GM23338 (cell line): ENCODE results near the gene OSTC. TPM values are rescaled to one million over a fixed set of nuclear protein-coding genes. Genes with fewer than 3 reads are reported as not detected.

Experiments
- ATAC-seq: fragments of 200-7000 bp; cut with Tn5 transposase; 3 replicates; pipeline ENCODE4 v1.9.1; 2020
- DNase-seq: peaks from one replicate; pipeline ENCODE4 v3.0.0-alpha.2; 2015; ENCODE audit warnings: low spot score
- H2AFZ ChIP-seq: fragments of 200-600 bp; sonication (generic); 2 replicates; pipeline ENCODE4 v1.8.0; 2016; ENCODE audit warnings: antibody characterized with exemption, mild to moderate bottlenecking, moderate library complexity
- H3F3A ChIP-seq: fragments of 200-600 bp; sonication (generic); replicated peaks from 2 replicates; pipeline ENCODE4 v1.8.0; 2017; ENCODE audit warnings: antibody characterized with exemption, mixed run types, low read depth
- H3K27ac ChIP-seq: fragments of 200-600 bp; sonication (generic); 2 replicates; pipeline ENCODE4 v1.6.1; 2016; ENCODE audit warnings: low read depth
- H3K27me3 ChIP-seq: fragments of 200-600 bp; sonication (generic); 2 replicates; pipeline ENCODE4 v1.8.0; 2016; ENCODE audit warnings: mild to moderate bottlenecking, mixed run types, moderate library complexity; ENCODE audit not compliant: insufficient read depth
- H3K36me3 ChIP-seq: fragments of 200-600 bp; sonication (generic); 2 replicates; pipeline ENCODE4 v1.8.0; 2016; ENCODE audit warnings: mild to moderate bottlenecking; ENCODE audit not compliant: insufficient read depth
- H3K4me1 ChIP-seq: fragments of 200-600 bp; sonication (generic); 2 replicates; pipeline ENCODE4 v1.8.0; 2016; ENCODE audit warnings: mild to moderate bottlenecking, moderate library complexity; ENCODE audit not compliant: insufficient read depth
- H3K4me2 ChIP-seq: fragments of 200-600 bp; sonication (generic); 2 replicates; pipeline ENCODE4 v1.7.1; 2017; ENCODE audit warnings: mixed run types
- H3K4me3 ChIP-seq: fragments of 200-600 bp; sonication (generic); 2 replicates; pipeline ENCODE4 v1.6.1; 2016; ENCODE audit warnings: mixed run types
- H3K79me2 ChIP-seq: fragments of 200-600 bp; sonication (generic); replicated peaks from 2 replicates; pipeline ENCODE4 v1.8.0; 2017; ENCODE audit warnings: mild to moderate bottlenecking; ENCODE audit not compliant: insufficient read depth
- H3K9me2 ChIP-seq: fragments of 200-600 bp; sonication (generic); 2 replicates; pipeline ENCODE4 v1.8.0; 2017; ENCODE audit not compliant: insufficient read depth
- H4K20me1 ChIP-seq: fragments of 200-600 bp; sonication (generic); replicated peaks from 2 replicates; pipeline ENCODE4 v1.8.0; 2017; ENCODE audit warnings: mild to moderate bottlenecking; ENCODE audit not compliant: insufficient read depth
- H3K27ac Mint-ChIP-seq: 2 replicates; pipeline ENCODE4 v1.8.0; 2020; ENCODE audit warnings: inconsistent platforms, mild to moderate bottlenecking, moderate library complexity, mixed read lengths
- H3K27me3 Mint-ChIP-seq: 3 replicates; pipeline ENCODE4 v1.8.0; 2022; ENCODE audit warnings: low read depth, mild to moderate bottlenecking, moderate library complexity, mixed read lengths, inconsistent platforms; ENCODE audit not compliant: insufficient read depth, poor library complexity
- H3K36me3 Mint-ChIP-seq: 3 replicates; pipeline ENCODE4 v1.8.0; 2021; ENCODE audit warnings: low read depth, mild to moderate bottlenecking, inconsistent platforms, moderate library complexity, mixed read lengths
- H3K4me1 Mint-ChIP-seq: 3 replicates; pipeline ENCODE4 v1.8.0; 2020; ENCODE audit warnings: mild to moderate bottlenecking, inconsistent platforms, mixed read lengths
- H3K4me3 Mint-ChIP-seq: 3 replicates; pipeline ENCODE4 v1.8.0; 2021; ENCODE audit warnings: moderate library complexity, mild to moderate bottlenecking, inconsistent platforms, mixed read lengths
- H3K9me3 Mint-ChIP-seq: 3 replicates; pipeline ENCODE4 v1.8.0; 2020; ENCODE audit warnings: moderate library complexity, mild to moderate bottlenecking, inconsistent platforms, mixed read lengths
- CREB1 ChIP-seq: fragments of 250-450 bp; sonication (Bioruptor Pico); IDR thresholded peaks from 2 replicates; pipeline ENCODE4 v1.5.0; 2020; ENCODE audit warnings: low read depth, mild to moderate bottlenecking, moderate library complexity
- CTCF ChIP-seq, 2 experiments: fragments of 200-600 bp in 1 of 2; sonication (generic) in 1 of 2; conservative IDR thresholded peaks; 2 replicates each; pipeline versions ENCODE4 v1.5.1 to v1.6.1; 2016 to 2017; ENCODE audit warnings: antibody characterized with exemption in 2 of 2, low read depth in 2 of 2, mild to moderate bottlenecking in 2 of 2, moderate library complexity in 1 of 2
- ETS1 ChIP-seq: IDR thresholded peaks from 2 replicates; pipeline ENCODE4 v1.6.1; 2016; ENCODE audit warnings: antibody characterized with exemption
- EZH2 ChIP-seq: fragments of 200-600 bp; sonication (generic); IDR thresholded peaks from one replicate; pipeline ENCODE4 v1.8.0; 2017; ENCODE audit warnings: antibody characterized with exemption, mild to moderate bottlenecking, low read depth; ENCODE audit not compliant: unreplicated experiment
- EZH2phosphoT487 ChIP-seq: fragments of 200-600 bp; sonication (generic); IDR thresholded peaks from one replicate; pipeline ENCODE4 v1.8.1; 2018; ENCODE audit warnings: antibody characterized with exemption; ENCODE audit not compliant: unreplicated experiment
- JUNB ChIP-seq: IDR thresholded peaks from one replicate; pipeline ENCODE4 v1.6.1; 2016; ENCODE audit warnings: antibody characterized with exemption; ENCODE audit not compliant: unreplicated experiment
- NANOG ChIP-seq: IDR thresholded peaks from 2 replicates; pipeline ENCODE4 v1.6.1; 2016; ENCODE audit warnings: antibody characterized with exemption, borderline replicate concordance
- POLR2AphosphoS5 ChIP-seq: IDR thresholded peaks from 2 replicates; pipeline ENCODE4 v1.6.1; 2016; ENCODE audit warnings: antibody characterized with exemption, low read depth
- STAT1 ChIP-seq: IDR thresholded peaks from one replicate; pipeline ENCODE4 v1.6.1; 2016; ENCODE audit warnings: antibody characterized with exemption; ENCODE audit not compliant: unreplicated experiment
- ZNF114 ChIP-seq: fragments of 250-450 bp; sonication (Bioruptor Pico); IDR thresholded peaks from 2 replicates; pipeline ENCODE4 v1.5.0; 2020; ENCODE audit warnings: mild to moderate bottlenecking, moderate library complexity
- ZNF331 ChIP-seq: fragments of 250-450 bp; sonication (Bioruptor Pico); IDR thresholded peaks from 2 replicates; pipeline ENCODE4 v1.5.0; 2020; ENCODE audit warnings: low read depth, mild to moderate bottlenecking, moderate library complexity
- ZNF462 ChIP-seq: fragments of 250-450 bp; sonication (Bioruptor Pico); IDR thresholded peaks from 2 replicates; pipeline ENCODE4 v1.5.0; 2020; ENCODE audit warnings: mild to moderate bottlenecking, moderate library complexity
- polyA plus RNA-seq: library from polyadenylated mRNA; unstranded; fragments of >200 nt; fragmentation: Nextera tagmentation; extraction: Ambion mirVana; gene quantifications from 2 replicates; pipeline ENCODE4 v1.2.1, GENCODE V29; 2016
- total RNA-seq: library from RNA; depleted of rRNA; stranded (reverse); fragments of >200 nt; shearing (Covaris generic); gene quantifications from 2 replicates; pipeline ENCODE4 v1.2.3, GENCODE V29; 2014
- TF ChIP-seq, protein P1 (sequence below): IDR thresholded peaks from one replicate; pipeline ENCODE4 v1.6.1; 2018; ENCODE audit warnings: antibody characterized with exemption; ENCODE audit not compliant: unreplicated experiment

The OSTC gene
- total and polyA plus RNA-seq, 2 experiments from 2014 or later, result 142 to 311 TPM

DNA sequence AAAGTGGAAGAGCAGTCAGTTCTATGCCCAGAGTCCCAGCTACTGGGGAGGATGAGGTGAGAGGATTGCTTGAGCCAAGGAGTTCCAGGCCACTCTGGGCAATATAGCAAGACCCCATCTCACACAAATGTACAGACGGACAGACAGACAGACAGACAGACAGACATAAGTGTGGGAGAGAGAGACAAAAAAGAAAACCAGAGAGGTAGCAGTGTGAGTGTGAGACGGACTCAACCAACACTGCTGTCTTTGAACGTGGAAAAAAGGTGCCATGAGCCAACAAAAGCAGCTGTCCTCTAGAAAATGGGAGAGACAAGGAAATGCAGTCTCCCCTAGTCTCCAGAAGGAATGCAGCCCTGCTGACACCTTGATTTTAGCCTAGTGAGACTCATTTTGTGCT lies 48.2 kb upstream of the OSTC start:
- H3K36me3 Mint-ChIP-seq, result no peaks in the 10 kb centered on the region; the same call in 2 of the 3 replicates
- no peak for DNase-seq
- Histone ChIP-seq H3K4me1 (no peaks in the 10 kb centered on the region), H3K27me3 (no peaks in the 10 kb centered on the region), H3K4me3 (no peak overlapping the region), H3F3A (no peaks in the 10 kb centered on the region), H3K36me3 (no peaks in the 10 kb centered on the region), H4K20me1 (no peaks in the 10 kb centered on the region), H3K4me2 (no peak overlapping the region), H3K27ac (no peak overlapping the region), H3K79me2 (no peaks in the 10 kb centered on the region), H2AFZ (no peak overlapping the region), H3K9me2 (0 out of 2 replicates have a peak, but pooled peaks cover 2% of the 10 kb centered on the region)
- no peak for ATAC-seq
- H3K27me3 Mint-ChIP-seq, result peaks cover 2% of the 10 kb centered on the region
- no peak overlapping the region for H3K4me3 Mint-ChIP-seq
- H3K27ac Mint-ChIP-seq, result no peak overlapping the region; the same call in 1 of the 2 replicates
- H3K4me1 Mint-ChIP-seq, result no peaks in the 10 kb centered on the region; the same call in 2 of the 3 replicates
- peaks cover 7% of the 10 kb centered on the region; the same call in 1 of the 3 replicates for H3K9me3 Mint-ChIP-seq
- TF ChIP-seq ZNF331 (CRISPR knock-in tag), result no peak
- TF ChIP-seq, protein P1, sequence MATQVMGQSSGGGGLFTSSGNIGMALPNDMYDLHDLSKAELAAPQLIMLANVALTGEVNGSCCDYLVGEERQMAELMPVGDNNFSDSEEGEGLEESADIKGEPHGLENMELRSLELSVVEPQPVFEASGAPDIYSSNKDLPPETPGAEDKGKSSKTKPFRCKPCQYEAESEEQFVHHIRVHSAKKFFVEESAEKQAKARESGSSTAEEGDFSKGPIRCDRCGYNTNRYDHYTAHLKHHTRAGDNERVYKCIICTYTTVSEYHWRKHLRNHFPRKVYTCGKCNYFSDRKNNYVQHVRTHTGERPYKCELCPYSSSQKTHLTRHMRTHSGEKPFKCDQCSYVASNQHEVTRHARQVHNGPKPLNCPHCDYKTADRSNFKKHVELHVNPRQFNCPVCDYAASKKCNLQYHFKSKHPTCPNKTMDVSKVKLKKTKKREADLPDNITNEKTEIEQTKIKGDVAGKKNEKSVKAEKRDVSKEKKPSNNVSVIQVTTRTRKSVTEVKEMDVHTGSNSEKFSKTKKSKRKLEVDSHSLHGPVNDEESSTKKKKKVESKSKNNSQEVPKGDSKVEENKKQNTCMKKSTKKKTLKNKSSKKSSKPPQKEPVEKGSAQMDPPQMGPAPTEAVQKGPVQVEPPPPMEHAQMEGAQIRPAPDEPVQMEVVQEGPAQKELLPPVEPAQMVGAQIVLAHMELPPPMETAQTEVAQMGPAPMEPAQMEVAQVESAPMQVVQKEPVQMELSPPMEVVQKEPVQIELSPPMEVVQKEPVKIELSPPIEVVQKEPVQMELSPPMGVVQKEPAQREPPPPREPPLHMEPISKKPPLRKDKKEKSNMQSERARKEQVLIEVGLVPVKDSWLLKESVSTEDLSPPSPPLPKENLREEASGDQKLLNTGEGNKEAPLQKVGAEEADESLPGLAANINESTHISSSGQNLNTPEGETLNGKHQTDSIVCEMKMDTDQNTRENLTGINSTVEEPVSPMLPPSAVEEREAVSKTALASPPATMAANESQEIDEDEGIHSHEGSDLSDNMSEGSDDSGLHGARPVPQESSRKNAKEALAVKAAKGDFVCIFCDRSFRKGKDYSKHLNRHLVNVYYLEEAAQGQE, result no peak
- TF ChIP-seq EZH2, result no peak
- TF ChIP-seq STAT1, result no peak
- TF ChIP-seq JUNB, result no peak
- no peak for TF ChIP-seq ZNF114 (CRISPR knock-in tag)
- TF ChIP-seq ETS1, result no peak
- TF ChIP-seq EZH2phosphoT487, result no peak
- TF ChIP-seq CTCF (conservative IDR thresholded peaks at IDR 0.05; ENCODE audit: low read depth in 2 of 2), result no peak
- no peak for TF ChIP-seq CREB1 (CRISPR knock-in tag)
- no peak for TF ChIP-seq POLR2AphosphoS5
- no peak for TF ChIP-seq ZNF462 (CRISPR knock-in tag)
- TF ChIP-seq NANOG, result no peak
